GM23338 (cell line): ENCODE data around the gene NUBP1. TPM values are rescaled to one million over a fixed set of nuclear protein-coding genes. Genes with fewer than 3 reads are reported as not detected.

Experiments used
- ATAC-seq: fragments of 200-7000 bp; cut with Tn5 transposase; 3 replicates; pipeline ENCODE4 v1.9.1; 2020
- DNase-seq: peaks from one replicate; pipeline ENCODE4 v3.0.0-alpha.2; 2015; ENCODE audit warnings: low spot score
- H2AFZ ChIP-seq: fragments of 200-600 bp; sonication (generic); 2 replicates; pipeline ENCODE4 v1.8.0; 2016; ENCODE audit warnings: antibody characterized with exemption, mild to moderate bottlenecking, moderate library complexity
- H3F3A ChIP-seq: fragments of 200-600 bp; sonication (generic); replicated peaks from 2 replicates; pipeline ENCODE4 v1.8.0; 2017; ENCODE audit warnings: antibody characterized with exemption, mixed run types, low read depth
- H3K27ac ChIP-seq: fragments of 200-600 bp; sonication (generic); 2 replicates; pipeline ENCODE4 v1.6.1; 2016; ENCODE audit warnings: low read depth
- H3K27me3 ChIP-seq: fragments of 200-600 bp; sonication (generic); 2 replicates; pipeline ENCODE4 v1.8.0; 2016; ENCODE audit warnings: mild to moderate bottlenecking, mixed run types, moderate library complexity; ENCODE audit not compliant: insufficient read depth
- H3K36me3 ChIP-seq: fragments of 200-600 bp; sonication (generic); 2 replicates; pipeline ENCODE4 v1.8.0; 2016; ENCODE audit warnings: mild to moderate bottlenecking; ENCODE audit not compliant: insufficient read depth
- H3K4me1 ChIP-seq: fragments of 200-600 bp; sonication (generic); 2 replicates; pipeline ENCODE4 v1.8.0; 2016; ENCODE audit warnings: mild to moderate bottlenecking, moderate library complexity; ENCODE audit not compliant: insufficient read depth
- H3K4me2 ChIP-seq: fragments of 200-600 bp; sonication (generic); 2 replicates; pipeline ENCODE4 v1.7.1; 2017; ENCODE audit warnings: mixed run types
- H3K4me3 ChIP-seq: fragments of 200-600 bp; sonication (generic); 2 replicates; pipeline ENCODE4 v1.6.1; 2016; ENCODE audit warnings: mixed run types
- H3K79me2 ChIP-seq: fragments of 200-600 bp; sonication (generic); replicated peaks from 2 replicates; pipeline ENCODE4 v1.8.0; 2017; ENCODE audit warnings: mild to moderate bottlenecking; ENCODE audit not compliant: insufficient read depth
- H3K9me2 ChIP-seq: fragments of 200-600 bp; sonication (generic); 2 replicates; pipeline ENCODE4 v1.8.0; 2017; ENCODE audit not compliant: insufficient read depth
- H4K20me1 ChIP-seq: fragments of 200-600 bp; sonication (generic); replicated peaks from 2 replicates; pipeline ENCODE4 v1.8.0; 2017; ENCODE audit warnings: mild to moderate bottlenecking; ENCODE audit not compliant: insufficient read depth
- H3K27ac Mint-ChIP-seq: 2 replicates; pipeline ENCODE4 v1.8.0; 2020; ENCODE audit warnings: inconsistent platforms, mild to moderate bottlenecking, moderate library complexity, mixed read lengths
- H3K27me3 Mint-ChIP-seq: 3 replicates; pipeline ENCODE4 v1.8.0; 2022; ENCODE audit warnings: low read depth, mild to moderate bottlenecking, moderate library complexity, mixed read lengths, inconsistent platforms; ENCODE audit not compliant: insufficient read depth, poor library complexity
- H3K36me3 Mint-ChIP-seq: 3 replicates; pipeline ENCODE4 v1.8.0; 2021; ENCODE audit warnings: low read depth, mild to moderate bottlenecking, inconsistent platforms, moderate library complexity, mixed read lengths
- H3K4me1 Mint-ChIP-seq: 3 replicates; pipeline ENCODE4 v1.8.0; 2020; ENCODE audit warnings: mild to moderate bottlenecking, inconsistent platforms, mixed read lengths
- H3K4me3 Mint-ChIP-seq: 3 replicates; pipeline ENCODE4 v1.8.0; 2021; ENCODE audit warnings: moderate library complexity, mild to moderate bottlenecking, inconsistent platforms, mixed read lengths
- H3K9me3 Mint-ChIP-seq: 3 replicates; pipeline ENCODE4 v1.8.0; 2020; ENCODE audit warnings: moderate library complexity, mild to moderate bottlenecking, inconsistent platforms, mixed read lengths
- CREB1 ChIP-seq: fragments of 250-450 bp; sonication (Bioruptor Pico); IDR thresholded peaks from 2 replicates; pipeline ENCODE4 v1.5.0; 2020; ENCODE audit warnings: low read depth, mild to moderate bottlenecking, moderate library complexity
- CTCF ChIP-seq, 2 experiments: fragments of 200-600 bp in 1 of 2; sonication (generic) in 1 of 2; conservative IDR thresholded peaks; 2 replicates each; pipeline versions ENCODE4 v1.5.1 to v1.6.1; 2016 to 2017; ENCODE audit warnings: antibody characterized with exemption in 2 of 2, low read depth in 2 of 2, mild to moderate bottlenecking in 2 of 2, moderate library complexity in 1 of 2
- EZH2 ChIP-seq: fragments of 200-600 bp; sonication (generic); IDR thresholded peaks from one replicate; pipeline ENCODE4 v1.8.0; 2017; ENCODE audit warnings: antibody characterized with exemption, mild to moderate bottlenecking, low read depth; ENCODE audit not compliant: unreplicated experiment
- EZH2phosphoT487 ChIP-seq: fragments of 200-600 bp; sonication (generic); IDR thresholded peaks from one replicate; pipeline ENCODE4 v1.8.1; 2018; ENCODE audit warnings: antibody characterized with exemption; ENCODE audit not compliant: unreplicated experiment
- JUNB ChIP-seq: IDR thresholded peaks from one replicate; pipeline ENCODE4 v1.6.1; 2016; ENCODE audit warnings: antibody characterized with exemption; ENCODE audit not compliant: unreplicated experiment
- REST ChIP-seq: IDR thresholded peaks from one replicate; pipeline ENCODE4 v1.6.1; 2018; ENCODE audit warnings: antibody characterized with exemption; ENCODE audit not compliant: unreplicated experiment
- STAT1 ChIP-seq: IDR thresholded peaks from one replicate; pipeline ENCODE4 v1.6.1; 2016; ENCODE audit warnings: antibody characterized with exemption; ENCODE audit not compliant: unreplicated experiment
- ZNF331 ChIP-seq: fragments of 250-450 bp; sonication (Bioruptor Pico); IDR thresholded peaks from 2 replicates; pipeline ENCODE4 v1.5.0; 2020; ENCODE audit warnings: low read depth, mild to moderate bottlenecking, moderate library complexity
- polyA plus RNA-seq: library from polyadenylated mRNA; unstranded; fragments of >200 nt; fragmentation: Nextera tagmentation; extraction: Ambion mirVana; gene quantifications from 2 replicates; pipeline ENCODE4 v1.2.1, GENCODE V29; 2016
- total RNA-seq: library from RNA; depleted of rRNA; stranded (reverse); fragments of >200 nt; shearing (Covaris generic); gene quantifications from 2 replicates; pipeline ENCODE4 v1.2.3, GENCODE V29; 2014
- TF ChIP-seq, protein P1 (sequence below): IDR thresholded peaks from 2 replicates; pipeline ENCODE4 v1.6.1; 2016; ENCODE audit warnings: antibody characterized with exemption

NUBP1 gene
- total and polyA plus RNA-seq, 2 experiments from 2014 or later, result 22.8 to 41.2 TPM

GRCh38 chr16:10729104-10730048 is 14.3 kb upstream of the NUBP1 start:
- Histone ChIP-seq H3F3A (no peaks in the 10 kb centered on the region), H2AFZ (no peak overlapping the region), H3K4me2 (no peak overlapping the region), H3K9me2 (no peaks in the 10 kb centered on the region), H3K36me3 (no peaks in the 10 kb centered on the region), H3K27me3 (no peaks in the 10 kb centered on the region), H3K4me1 (no peaks in the 10 kb centered on the region), H3K27ac (no peak overlapping the region), H3K79me2 (no peaks in the 10 kb centered on the region), H4K20me1 (no peaks in the 10 kb centered on the region), H3K4me3 (no peak overlapping the region)
- peak; percentile 35 for DNase-seq
- no peak for TF ChIP-seq STAT1
- TF ChIP-seq CTCF (conservative IDR thresholded peaks at IDR 0.05; ENCODE audit: low read depth in 2 of 2), result peak in 1 of 2 experiments; percentile 47; a peak in 2 of 4 replicates
- TF ChIP-seq JUNB, result no peak
- peak; percentile 61 for ATAC-seq
- Mint-ChIP-seq H3K4me1 (no peaks in the 10 kb centered on the region; the same call in 2 of the 3 replicates), H3K4me3 (no peak overlapping the region), H3K27ac (no peak overlapping the region), H3K27me3 (no peaks in the 10 kb centered on the region), H3K36me3 (peaks cover 4% of the 10 kb centered on the region; the same call in 1 of the 3 replicates), H3K9me3 (peaks cover 5% of the 10 kb centered on the region; the same call in 2 of the 3 replicates)

GRCh38 chr16:10731790-10732189 is 11.9 kb upstream of the NUBP1 start:
- H3K27me3 ChIP-seq, result no peaks in the 10 kb centered on the region
- Mint-ChIP-seq H3K27ac (no peak overlapping the region), H3K36me3 (peaks cover 4% of the 10 kb centered on the region; the same call in 1 of the 3 replicates), H3K27me3 (no peaks in the 10 kb centered on the region), H3K9me3 (peaks cover 5% of the 10 kb centered on the region; the same call in 2 of the 3 replicates), H3K4me3 (no peak overlapping the region), H3K4me1 (no peaks in the 10 kb centered on the region; the same call in 2 of the 3 replicates)
- H3K36me3 ChIP-seq, result no peaks in the 10 kb centered on the region
- H3F3A ChIP-seq, result no peaks in the 10 kb centered on the region
- ATAC-seq (no peak), DNase-seq (no peak)
- H3K4me1 ChIP-seq, result no peaks in the 10 kb centered on the region
- no peak overlapping the region for H3K27ac ChIP-seq
- no peaks in the 10 kb centered on the region for H3K79me2 ChIP-seq
- H3K4me3 ChIP-seq, result no peak overlapping the region
- no peak overlapping the region for H2AFZ ChIP-seq
- no peak overlapping the region for H3K4me2 ChIP-seq
- no peaks in the 10 kb centered on the region for H4K20me1 ChIP-seq
- H3K9me2 ChIP-seq, result no peaks in the 10 kb centered on the region
- TF ChIP-seq, protein P1, sequence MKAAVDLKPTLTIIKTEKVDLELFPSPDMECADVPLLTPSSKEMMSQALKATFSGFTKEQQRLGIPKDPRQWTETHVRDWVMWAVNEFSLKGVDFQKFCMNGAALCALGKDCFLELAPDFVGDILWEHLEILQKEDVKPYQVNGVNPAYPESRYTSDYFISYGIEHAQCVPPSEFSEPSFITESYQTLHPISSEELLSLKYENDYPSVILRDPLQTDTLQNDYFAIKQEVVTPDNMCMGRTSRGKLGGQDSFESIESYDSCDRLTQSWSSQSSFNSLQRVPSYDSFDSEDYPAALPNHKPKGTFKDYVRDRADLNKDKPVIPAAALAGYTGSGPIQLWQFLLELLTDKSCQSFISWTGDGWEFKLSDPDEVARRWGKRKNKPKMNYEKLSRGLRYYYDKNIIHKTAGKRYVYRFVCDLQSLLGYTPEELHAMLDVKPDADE, result no peak
- TF ChIP-seq STAT1 (no peak), REST (no peak), EZH2phosphoT487 (no peak), JUNB (no peak), EZH2 (no peak), ZNF331 (CRISPR knock-in tag) (no peak), CTCF (conservative IDR thresholded peaks at IDR 0.05; ENCODE audit: low read depth in 2 of 2) (no peak), CREB1 (CRISPR knock-in tag) (no peak)
